ENCODE measurements around the gene MPO.

MPO gene

DNA sequence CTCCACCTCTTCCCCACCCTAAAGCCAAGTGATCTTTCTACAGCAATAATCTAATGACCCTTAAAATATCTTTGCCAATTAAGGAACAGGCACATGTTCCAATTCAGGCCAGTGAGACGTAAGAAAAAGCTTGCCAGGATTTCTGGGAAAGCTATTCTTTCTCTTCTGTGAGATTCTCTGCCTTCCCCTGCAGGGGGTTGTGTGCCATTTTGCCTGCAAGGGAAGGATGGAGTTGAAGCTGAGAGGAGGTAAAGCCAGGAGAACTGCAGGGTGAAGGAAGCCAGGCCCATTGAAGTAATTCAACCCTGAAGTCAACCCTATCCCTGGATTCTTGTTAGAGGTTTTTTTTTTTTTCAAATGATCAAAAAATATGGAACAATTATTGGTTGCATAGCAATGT lies 51.4 kb downstream of the MPO start:
- no peak for DNase-seq

DNA sequence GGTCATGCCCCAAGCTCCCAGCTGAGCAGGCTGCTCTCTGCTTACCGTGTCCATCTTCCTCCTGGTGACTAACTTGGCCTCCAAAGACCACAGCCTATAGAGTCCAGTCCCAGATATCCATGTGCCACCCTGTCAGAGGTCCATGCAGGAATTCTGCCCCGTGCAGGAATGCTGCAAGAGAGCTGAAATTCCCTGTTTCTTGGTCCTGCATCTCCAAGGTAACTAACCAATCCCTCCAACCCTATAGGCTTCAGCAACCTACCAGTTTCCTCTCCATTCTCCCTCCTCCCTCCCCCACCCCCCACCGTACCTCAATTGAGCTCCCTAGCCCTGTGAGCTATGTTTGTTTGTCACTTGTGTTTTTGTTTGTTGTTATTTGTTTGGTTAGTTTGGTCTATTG lies 52.1 kb downstream of the MPO start:
- no peak for DNase-seq

DNA sequence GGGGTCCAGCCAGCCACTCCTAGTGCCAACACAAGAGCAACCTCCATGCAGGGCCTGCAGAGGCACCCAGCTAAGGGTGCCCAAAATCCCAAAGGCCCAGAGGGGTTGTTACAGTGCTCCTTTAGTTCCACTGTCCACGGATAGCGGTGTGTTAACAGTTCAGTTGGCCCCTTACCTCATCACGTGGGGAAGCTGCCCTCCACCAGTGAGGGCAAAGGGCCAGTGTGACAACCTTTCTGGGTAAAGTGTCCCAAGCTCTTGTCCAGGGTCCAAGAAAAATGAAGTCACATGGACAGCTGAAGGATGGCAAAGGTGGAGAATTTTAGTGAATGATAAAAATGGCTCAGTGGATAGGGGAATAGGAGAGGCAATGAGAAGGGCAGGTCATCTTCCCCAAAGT lies 53.0 kb downstream of the MPO start:
- DNase-seq = no peak

- DNase-seq = no peak
Observed at GRCh38 chr17:58224315-58224714, 56.4 kb downstream of the MPO start.

Data from NCI-H510A treated with DMSO at 0.1 percent for 48 hours (cell line).